ENCODE data around the gene MAN1C1.

DNA sequence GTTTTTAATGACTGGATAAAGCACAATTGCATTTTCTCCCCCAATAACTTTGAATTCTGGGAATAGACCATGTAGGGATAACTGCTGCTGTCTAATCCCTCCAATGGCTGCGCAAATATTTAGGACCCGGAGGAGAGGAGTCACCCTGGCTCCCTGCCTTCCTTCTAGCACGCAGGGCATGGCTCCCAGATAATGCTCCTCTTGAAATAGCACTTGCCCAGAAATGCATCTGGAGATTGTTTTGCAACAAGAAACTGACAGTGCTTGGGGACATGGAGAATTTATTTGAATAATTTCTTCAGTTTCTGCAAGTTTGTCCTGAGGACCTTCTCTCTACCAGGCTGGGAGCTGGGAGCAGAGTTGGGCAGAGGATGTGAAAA is 83.5 kb downstream of the MAN1C1 start:
- TF ChIP-seq, protein P1, sequence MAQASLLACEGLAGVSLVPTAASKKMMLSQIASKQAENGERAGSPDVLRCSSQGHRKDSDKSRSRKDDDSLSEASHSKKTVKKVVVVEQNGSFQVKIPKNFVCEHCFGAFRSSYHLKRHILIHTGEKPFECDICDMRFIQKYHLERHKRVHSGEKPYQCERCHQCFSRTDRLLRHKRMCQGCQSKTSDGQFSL (CRISPR knock-in tag; IDR thresholded peaks at IDR 0.05): no peak
- TF ChIP-seq, protein P1 (tag; IDR thresholded peaks at IDR 0.05): no peak
- TF ChIP-seq TBL1XR1 (IDR thresholded peaks at IDR 0.05; ENCODE audit: low read length in 2 of 2) (no peak), ZNF140 (CRISPR knock-in tag; IDR thresholded peaks at IDR 0.05) (no peak), PTRF (tag; IDR thresholded peaks at IDR 0.05) (no peak), SETDB1 (IDR thresholded peaks at IDR 0.05; ENCODE audit: low read length) (no peak), ELF4 (CRISPR knock-in tag; IDR thresholded peaks at IDR 0.05) (no peak), NFE2 (IDR thresholded peaks at IDR 0.05; ENCODE audit: low read depth) (no peak), ZNF274 (IDR thresholded peaks at IDR 0.05; ENCODE audit: borderline replicate concordance, low read depth, low read length) (no peak), SP1 (CRISPR knock-in tag; IDR thresholded peaks at IDR 0.05) (no peak), STAG1 (CRISPR knock-in tag; IDR thresholded peaks at IDR 0.05; ENCODE audit: borderline replicate concordance) (no peak), POLR2A (conservative IDR thresholded peaks at IDR 0.05) (no peak)
- TF ChIP-seq, protein P2, sequence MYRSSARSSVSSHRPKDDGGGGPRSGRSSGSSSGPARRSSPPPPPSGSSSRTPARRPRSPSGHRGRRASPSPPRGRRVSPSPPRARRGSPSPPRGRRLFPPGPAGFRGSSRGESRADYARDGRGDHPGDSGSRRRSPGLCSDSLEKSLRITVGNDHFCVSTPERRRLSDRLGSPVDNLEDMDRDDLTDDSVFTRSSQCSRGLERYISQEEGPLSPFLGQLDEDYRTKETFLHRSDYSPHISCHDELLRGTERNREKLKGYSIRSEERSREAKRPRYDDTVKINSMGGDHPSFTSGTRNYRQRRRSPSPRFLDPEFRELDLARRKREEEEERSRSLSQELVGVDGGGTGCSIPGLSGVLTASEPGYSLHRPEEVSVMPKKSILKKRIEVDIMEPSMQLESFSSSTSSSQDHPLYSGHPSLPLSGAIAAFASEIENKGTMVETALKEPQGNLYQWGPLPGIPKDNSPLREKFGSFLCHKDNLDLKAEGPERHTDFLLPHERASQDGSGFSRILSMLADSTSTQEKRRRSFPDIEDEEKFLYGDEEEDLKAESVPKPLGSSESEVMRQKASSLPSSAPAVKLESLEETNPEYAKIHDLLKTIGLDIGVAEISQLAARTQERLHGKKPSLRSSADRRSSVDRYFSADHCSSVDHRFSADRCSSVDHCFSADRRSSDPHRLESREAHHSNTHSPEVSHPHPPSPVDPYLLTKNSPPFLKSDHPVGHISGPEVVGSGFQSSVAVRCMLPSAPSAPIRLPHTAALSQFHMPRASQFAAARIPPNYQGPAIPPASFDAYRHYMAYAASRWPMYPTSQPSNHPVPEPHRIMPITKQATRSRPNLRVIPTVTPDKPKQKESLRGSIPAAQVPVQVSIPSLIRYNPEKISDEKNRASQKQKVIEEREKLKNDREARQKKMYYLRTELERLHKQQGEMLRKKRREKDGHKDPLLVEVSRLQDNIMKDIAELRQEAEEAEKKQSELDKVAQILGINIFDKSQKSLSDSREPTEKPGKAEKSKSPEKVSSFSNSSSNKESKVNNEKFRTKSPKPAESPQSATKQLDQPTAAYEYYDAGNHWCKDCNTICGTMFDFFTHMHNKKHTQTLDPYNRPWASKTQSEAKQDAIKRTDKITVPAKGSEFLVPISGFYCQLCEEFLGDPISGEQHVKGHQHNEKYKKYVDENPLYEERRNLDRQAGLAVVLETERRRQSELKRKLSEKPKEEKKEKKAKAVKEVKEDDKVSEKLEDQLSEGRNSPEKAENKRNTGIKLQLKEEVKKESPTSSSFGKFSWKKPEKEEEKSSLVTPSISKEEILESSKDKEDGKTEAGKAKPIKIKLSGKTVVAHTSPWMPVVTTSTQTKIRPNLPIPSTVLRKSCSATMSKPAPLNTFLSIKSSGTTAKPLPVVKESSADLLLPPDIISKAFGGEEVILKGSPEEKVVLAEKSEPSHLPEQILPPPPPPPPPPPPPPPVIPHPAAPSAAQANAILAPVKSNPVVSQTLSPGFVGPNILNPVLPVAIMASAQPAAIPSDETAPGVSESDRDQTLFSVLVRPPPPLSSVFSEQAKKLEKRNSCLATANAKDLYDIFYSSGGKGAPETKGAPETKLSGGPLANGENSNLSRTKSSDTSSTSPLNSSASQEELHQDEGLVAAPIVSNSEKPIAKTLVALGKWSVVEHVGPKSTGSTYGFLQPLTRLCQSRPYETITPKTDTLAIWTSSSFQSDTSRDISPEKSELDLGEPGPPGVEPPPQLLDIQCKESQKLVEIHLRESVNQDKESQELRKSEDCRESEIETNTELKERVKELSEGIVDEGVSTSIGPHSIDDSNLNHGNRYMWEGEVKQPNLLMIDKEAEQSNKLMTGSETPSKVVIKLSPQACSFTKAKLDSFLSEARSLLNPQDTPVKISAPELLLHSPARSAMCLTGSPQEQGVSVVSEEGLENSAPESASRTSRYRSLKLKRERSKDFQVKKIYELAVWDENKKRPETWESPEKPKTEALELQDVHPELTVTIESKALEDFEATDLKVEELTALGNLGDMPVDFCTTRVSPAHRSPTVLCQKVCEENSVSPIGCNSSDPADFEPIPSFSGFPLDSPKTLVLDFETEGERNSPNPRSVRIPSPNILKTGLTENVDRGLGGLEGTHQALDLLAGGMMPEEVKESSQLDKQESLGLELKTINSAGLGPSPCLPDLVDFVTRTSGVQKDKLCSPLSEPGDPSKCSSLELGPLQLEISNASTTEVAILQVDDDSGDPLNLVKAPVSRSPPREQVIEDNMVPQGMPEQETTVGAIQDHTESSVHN (IDR thresholded peaks at IDR 0.05; ENCODE audit: borderline replicate concordance in 1 of 2, low read depth in 1 of 2): no peak
- TF ChIP-seq, protein P3, sequence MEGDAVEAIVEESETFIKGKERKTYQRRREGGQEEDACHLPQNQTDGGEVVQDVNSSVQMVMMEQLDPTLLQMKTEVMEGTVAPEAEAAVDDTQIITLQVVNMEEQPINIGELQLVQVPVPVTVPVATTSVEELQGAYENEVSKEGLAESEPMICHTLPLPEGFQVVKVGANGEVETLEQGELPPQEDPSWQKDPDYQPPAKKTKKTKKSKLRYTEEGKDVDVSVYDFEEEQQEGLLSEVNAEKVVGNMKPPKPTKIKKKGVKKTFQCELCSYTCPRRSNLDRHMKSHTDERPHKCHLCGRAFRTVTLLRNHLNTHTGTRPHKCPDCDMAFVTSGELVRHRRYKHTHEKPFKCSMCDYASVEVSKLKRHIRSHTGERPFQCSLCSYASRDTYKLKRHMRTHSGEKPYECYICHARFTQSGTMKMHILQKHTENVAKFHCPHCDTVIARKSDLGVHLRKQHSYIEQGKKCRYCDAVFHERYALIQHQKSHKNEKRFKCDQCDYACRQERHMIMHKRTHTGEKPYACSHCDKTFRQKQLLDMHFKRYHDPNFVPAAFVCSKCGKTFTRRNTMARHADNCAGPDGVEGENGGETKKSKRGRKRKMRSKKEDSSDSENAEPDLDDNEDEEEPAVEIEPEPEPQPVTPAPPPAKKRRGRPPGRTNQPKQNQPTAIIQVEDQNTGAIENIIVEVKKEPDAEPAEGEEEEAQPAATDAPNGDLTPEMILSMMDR (IDR thresholded peaks at IDR 0.05 in 2 of 3, conservative IDR thresholded peaks at IDR 0.05 in 1 of 3; ENCODE audit: insufficient read depth in 2 of 3, low read depth in 1 of 3, low read length in 3 of 3): no peak
- TF ChIP-seq, protein P4, sequence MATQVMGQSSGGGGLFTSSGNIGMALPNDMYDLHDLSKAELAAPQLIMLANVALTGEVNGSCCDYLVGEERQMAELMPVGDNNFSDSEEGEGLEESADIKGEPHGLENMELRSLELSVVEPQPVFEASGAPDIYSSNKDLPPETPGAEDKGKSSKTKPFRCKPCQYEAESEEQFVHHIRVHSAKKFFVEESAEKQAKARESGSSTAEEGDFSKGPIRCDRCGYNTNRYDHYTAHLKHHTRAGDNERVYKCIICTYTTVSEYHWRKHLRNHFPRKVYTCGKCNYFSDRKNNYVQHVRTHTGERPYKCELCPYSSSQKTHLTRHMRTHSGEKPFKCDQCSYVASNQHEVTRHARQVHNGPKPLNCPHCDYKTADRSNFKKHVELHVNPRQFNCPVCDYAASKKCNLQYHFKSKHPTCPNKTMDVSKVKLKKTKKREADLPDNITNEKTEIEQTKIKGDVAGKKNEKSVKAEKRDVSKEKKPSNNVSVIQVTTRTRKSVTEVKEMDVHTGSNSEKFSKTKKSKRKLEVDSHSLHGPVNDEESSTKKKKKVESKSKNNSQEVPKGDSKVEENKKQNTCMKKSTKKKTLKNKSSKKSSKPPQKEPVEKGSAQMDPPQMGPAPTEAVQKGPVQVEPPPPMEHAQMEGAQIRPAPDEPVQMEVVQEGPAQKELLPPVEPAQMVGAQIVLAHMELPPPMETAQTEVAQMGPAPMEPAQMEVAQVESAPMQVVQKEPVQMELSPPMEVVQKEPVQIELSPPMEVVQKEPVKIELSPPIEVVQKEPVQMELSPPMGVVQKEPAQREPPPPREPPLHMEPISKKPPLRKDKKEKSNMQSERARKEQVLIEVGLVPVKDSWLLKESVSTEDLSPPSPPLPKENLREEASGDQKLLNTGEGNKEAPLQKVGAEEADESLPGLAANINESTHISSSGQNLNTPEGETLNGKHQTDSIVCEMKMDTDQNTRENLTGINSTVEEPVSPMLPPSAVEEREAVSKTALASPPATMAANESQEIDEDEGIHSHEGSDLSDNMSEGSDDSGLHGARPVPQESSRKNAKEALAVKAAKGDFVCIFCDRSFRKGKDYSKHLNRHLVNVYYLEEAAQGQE (IDR thresholded peaks at IDR 0.05; ENCODE audit: borderline replicate concordance): no peak
- TF ChIP-seq, protein P4 (CRISPR knock-in tag; IDR thresholded peaks at IDR 0.05; ENCODE audit: low read depth): no peak
